Left lung (tissue), 10 donors: ENCODE measurements around the gene DTYMK. TPM values are rescaled to one million over a fixed set of nuclear protein-coding genes. Genes with fewer than 3 reads are reported as not detected.

Experiments
- ATAC-seq: fragments of 200-7000 bp; cut with Tn5 transposase; one replicate; pipeline ENCODE4 v1.9.1; 2020; ENCODE audit warnings: moderate library complexity
- DNase-seq, 4 donors: peaks; one replicate each; pipeline ENCODE4 v3.0.0-alpha.2; 2013 to 2020
- H3K27ac ChIP-seq, 2 donors: fragments of 200-600 bp; sonication (generic) in 1 of 2; one replicate each; pipeline versions ENCODE4 v1.5.0 to v1.8.0; 2020 to 2021
- H3K27me3 ChIP-seq, 2 donors: fragments of 200-600 bp; sonication (generic) in 1 of 2; one replicate each; pipeline versions ENCODE4 v1.5.0 to v1.8.0; 2020 to 2021
- H3K36me3 ChIP-seq, 2 donors: fragments of 200-600 bp; sonication (generic) in 1 of 2; one replicate each; pipeline versions ENCODE4 v1.5.0 to v1.8.0; 2020 to 2021
- H3K4me1 ChIP-seq, 2 donors: fragments of 200-600 bp; one replicate each; pipeline ENCODE4 v1.8.0; 2021
- H3K4me3 ChIP-seq, 2 donors: fragments of 200-600 bp; sonication (generic) in 1 of 2; one replicate each; pipeline versions ENCODE4 v1.5.0 to v1.8.0; 2020 to 2021; ENCODE audit warnings: mild to moderate bottlenecking in 1 of 2
- H3K9me3 ChIP-seq, 2 donors: fragments of 200-600 bp; sonication (generic) in 1 of 2; one replicate each; pipeline versions ENCODE4 v1.5.0 to v1.8.0; 2020 to 2021
- intact Hi-C, 2 donors: fragments of 100-400 bp; cut with DNase I; formaldehyde crosslinking; loops; one replicate each; pipeline versions ENCODE4 v1.11.2 to v1.14.2; 2022
- polyA plus RNA-seq, 6 donors: library from polyadenylated mRNA; unstranded; fragments of 120-200 nt; gene quantifications; one replicate each; pipeline ENCODE4 v1.2.1, GENCODE V29; 2013; ENCODE audit not compliant: insufficient read length in 6 of 6
- total RNA-seq, 2 donors: library from RNA; stranded (reverse); fragmentation: NEBNext Ultra II Directional; extraction: Animal tissue kit (Norgen Biotek cat#: 25700); gene quantifications; one replicate each; pipeline ENCODE4 v1.2.1, GENCODE V29; 2021
- TF ChIP-seq, protein P1 (sequence below), 2 donors: fragments of 200-600 bp; sonication (generic) in 1 of 2; IDR thresholded peaks; one replicate each; pipeline versions ENCODE4 v1.5.0 to v1.8.0; 2021; ENCODE audit warnings: antibody characterized with exemption in 2 of 2
- donor health status: DM: no; HTN: yes; CAD: no.
- donor health status: DM: no; HTN: no; CAD: no.

DTYMK gene
- total and polyA plus RNA-seq, 8 donors = 28.7 to 56.2 (median 42.2) TPM

DNA sequence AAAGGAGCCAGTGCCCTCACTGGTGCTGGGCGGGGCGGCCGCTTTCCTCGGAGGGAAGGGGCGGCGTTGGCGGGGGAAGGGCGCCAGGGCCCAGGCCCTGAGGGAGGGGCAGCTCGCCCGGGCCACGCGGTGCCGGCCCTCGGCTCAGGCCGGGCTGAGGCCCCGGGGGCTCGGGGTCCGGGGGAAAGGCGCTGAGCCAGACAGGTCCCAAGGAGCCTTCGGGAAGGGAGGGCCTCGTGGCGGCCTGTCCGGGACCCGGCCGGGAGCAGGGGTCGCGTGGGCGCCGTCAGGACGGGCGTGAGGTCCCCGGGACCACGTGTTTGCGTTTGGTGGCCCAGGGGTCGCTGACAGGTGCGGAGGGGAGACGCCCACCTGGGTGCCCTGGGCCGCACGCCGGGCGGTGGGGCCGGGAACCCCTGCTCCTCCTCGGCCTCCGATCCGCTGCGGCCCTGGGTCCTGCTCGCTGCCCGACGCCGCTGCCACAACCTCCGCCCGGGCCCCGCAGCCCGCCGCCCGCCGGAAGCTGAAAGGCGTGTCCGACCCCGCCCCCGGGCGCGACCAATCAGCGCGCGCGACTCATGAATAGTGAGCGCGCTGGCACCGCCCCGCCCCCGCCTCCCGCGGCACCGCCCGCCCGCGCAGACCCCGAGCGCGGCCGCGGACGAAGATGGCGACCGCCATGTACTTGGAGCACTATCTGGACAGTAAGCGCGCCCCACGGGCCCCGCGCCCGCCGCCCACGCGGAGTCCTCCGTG is 15.0 kb upstream of the DTYMK start, which contains the start of gene ING5:
TSS of gene ING5 (plus strand) at position 641 of the 756 bp plus-strand sequence. CDS start at position 668, 27 bp downstream.
- intact Hi-C loops = no loop called here
- DNase-seq (peak; percentile 93 to 98 (median 96)), ATAC-seq (peak; percentile 86)
- peak within 1 kb of the TSS; percentile 80 to 87 for H3K4me3 ChIP-seq
- H3K27ac ChIP-seq = peak within 1 kb of the TSS; percentile 88 to 94
- no peaks in the 10 kb centered on the region for H3K9me3 ChIP-seq
- H3K27me3 ChIP-seq = no peaks in the 10 kb centered on the region
- peaks cover 0 to 29% of the 10 kb centered on the region in 2 donors for H3K4me1 ChIP-seq
- H3K36me3 ChIP-seq = peaks cover 0 to 22% of the 10 kb centered on the region in 2 donors
- TF ChIP-seq, protein P1, sequence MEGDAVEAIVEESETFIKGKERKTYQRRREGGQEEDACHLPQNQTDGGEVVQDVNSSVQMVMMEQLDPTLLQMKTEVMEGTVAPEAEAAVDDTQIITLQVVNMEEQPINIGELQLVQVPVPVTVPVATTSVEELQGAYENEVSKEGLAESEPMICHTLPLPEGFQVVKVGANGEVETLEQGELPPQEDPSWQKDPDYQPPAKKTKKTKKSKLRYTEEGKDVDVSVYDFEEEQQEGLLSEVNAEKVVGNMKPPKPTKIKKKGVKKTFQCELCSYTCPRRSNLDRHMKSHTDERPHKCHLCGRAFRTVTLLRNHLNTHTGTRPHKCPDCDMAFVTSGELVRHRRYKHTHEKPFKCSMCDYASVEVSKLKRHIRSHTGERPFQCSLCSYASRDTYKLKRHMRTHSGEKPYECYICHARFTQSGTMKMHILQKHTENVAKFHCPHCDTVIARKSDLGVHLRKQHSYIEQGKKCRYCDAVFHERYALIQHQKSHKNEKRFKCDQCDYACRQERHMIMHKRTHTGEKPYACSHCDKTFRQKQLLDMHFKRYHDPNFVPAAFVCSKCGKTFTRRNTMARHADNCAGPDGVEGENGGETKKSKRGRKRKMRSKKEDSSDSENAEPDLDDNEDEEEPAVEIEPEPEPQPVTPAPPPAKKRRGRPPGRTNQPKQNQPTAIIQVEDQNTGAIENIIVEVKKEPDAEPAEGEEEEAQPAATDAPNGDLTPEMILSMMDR (IDR thresholded peaks at IDR 0.05) = no peak

DNA sequence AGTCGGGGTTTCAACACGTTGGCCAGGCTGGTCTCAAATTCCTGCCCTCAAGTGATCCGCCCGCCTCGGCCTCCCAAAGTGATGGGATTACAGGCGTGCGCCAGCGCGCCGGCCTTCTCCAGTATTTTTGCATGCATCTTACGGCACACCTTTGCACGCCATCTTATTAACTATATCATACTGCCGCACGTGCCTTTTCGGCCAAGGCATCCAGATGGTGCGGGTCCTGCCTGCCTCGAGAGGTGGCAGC is 14.5 kb upstream of the DTYMK start:
- ATAC-seq (no peak), DNase-seq (no peak)
- intact Hi-C loops = no loop called here
- no peaks in the 10 kb centered on the region for H3K9me3 ChIP-seq
- H3K4me1 ChIP-seq = peaks cover 0 to 29% of the 10 kb centered on the region in 2 donors
- H3K27me3 ChIP-seq = no peaks in the 10 kb centered on the region
- TF ChIP-seq, protein P1 (IDR thresholded peaks at IDR 0.05) = peak; percentile 15 to 36
- H3K36me3 ChIP-seq = peaks cover 0 to 17% of the 10 kb centered on the region in 2 donors
- H3K27ac ChIP-seq = peak overlapping the region; percentile 88 to 94
- peak overlapping the region; percentile 69 to 87 for H3K4me3 ChIP-seq

DNA sequence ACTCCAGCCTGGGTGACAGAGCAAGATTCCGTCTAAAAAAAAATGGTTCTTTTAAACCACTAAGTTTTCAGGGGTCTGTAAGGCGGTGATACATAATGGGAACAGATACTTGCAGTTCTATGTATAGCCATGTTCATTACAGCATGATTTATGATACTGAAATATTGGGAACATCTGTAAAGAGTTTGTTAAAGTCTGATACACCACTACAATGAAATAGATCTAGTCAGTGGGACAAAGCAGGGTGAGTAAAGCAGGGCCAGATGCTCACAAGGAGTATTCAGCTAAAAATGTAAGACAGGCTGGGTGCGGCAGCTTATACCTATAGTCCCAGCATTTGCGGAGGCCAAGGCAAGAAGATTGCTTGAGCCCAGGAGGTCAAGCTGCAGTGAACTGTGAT is 9.0 kb upstream of the DTYMK start:
- Histone ChIP-seq H3K36me3 (peaks cover 0 to 51% of the 10 kb centered on the region in 2 donors), H3K27me3 (no peaks in the 10 kb centered on the region), H3K9me3 (no peaks in the 10 kb centered on the region), H3K27ac (no peak overlapping the region), H3K4me1 (peaks cover 0 to 5% of the 10 kb centered on the region in 2 donors), H3K4me3 (no peak overlapping the region)
- TF ChIP-seq, protein P1 (IDR thresholded peaks at IDR 0.05) = no peak
- ATAC-seq = no peak
- DNase-seq = no peak
- intact Hi-C loops = no loop called here

DNA sequence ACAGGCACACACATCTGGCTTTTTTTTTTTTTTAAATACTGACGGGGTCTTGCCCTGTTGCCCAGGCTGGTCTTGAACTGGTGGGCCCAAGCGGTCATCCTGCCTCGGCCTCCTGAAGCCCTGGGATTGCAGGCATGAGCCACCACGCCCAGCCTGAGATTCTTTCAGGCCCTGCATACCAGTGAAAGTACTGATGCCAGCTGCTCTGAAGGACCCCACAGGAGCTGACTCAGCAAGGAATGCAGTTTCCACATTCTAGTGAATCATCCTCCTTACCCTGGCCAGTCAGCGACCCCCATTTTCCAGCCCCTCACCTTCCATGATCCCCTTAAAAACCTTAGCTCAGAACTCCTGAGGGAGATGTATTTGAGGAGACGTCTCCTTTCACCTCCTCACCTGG is 5.8 kb upstream of the DTYMK start:
- no peak overlapping the region for H3K27ac ChIP-seq
- DNase-seq = peak in 1 of 4 donors; percentile 33
- H3K27me3 ChIP-seq = no peaks in the 10 kb centered on the region
- peaks cover 6 to 28% of the 10 kb centered on the region in 2 donors for H3K4me1 ChIP-seq
- H3K4me3 ChIP-seq = no peak overlapping the region
- TF ChIP-seq, protein P1 (IDR thresholded peaks at IDR 0.05) = no peak
- no peaks in the 10 kb centered on the region for H3K9me3 ChIP-seq
- peak; percentile 14 for ATAC-seq
- H3K36me3 ChIP-seq = peaks cover 0 to 61% of the 10 kb centered on the region in 2 donors
- intact Hi-C loops = no loop called here

DNA sequence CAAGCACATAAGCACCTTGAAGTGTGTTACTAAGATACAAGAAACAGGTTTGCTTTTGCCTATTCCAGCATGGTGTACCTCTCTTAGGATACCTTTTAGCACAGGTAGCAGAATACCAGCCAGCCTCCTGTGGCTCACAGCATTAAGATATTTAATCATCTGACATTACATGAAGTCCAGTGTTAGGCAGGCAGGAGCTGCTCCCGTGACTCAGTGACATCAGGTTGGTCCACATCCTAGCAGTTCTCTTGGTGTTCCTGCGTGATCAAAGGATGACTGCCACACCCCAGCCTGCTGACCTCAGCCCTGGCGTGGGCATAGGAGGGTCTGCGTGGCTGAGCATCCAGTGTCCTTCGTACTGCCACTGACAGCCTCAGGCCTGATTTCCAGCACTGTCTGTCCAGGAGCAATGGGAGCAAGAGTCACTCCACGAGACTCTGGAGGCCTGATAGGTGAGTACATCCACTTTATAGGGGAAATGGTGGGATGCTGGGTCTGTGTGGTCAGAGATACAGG is 3.6 kb upstream of the DTYMK start:
- Histone ChIP-seq H3K27me3 (no peaks in the 10 kb centered on the region), H3K36me3 (peaks cover 0 to 53% of the 10 kb centered on the region in 2 donors), H3K9me3 (no peaks in the 10 kb centered on the region), H3K4me3 (no peak overlapping the region), H3K27ac (no peak overlapping the region), H3K4me1 (peaks cover 6 to 39% of the 10 kb centered on the region in 2 donors)
- TF ChIP-seq, protein P1 (IDR thresholded peaks at IDR 0.05) = no peak
- intact Hi-C loops = no loop called here
- DNase-seq (no peak), ATAC-seq (no peak)
